Activated B cell treated with CpG ODN at 0.5 μM for 24 hours (primary cell): Measurements from ENCODE around the gene SHANK2. TPM values are rescaled to one million over a fixed set of nuclear protein-coding genes. Genes with fewer than 3 reads are reported as not detected.

Experiments used
- ATAC-seq: fragments of 200-7000 bp; cut with Tn5 transposase; one replicate; pipeline ENCODE4 v1.10.0; 2021; ENCODE audit warnings: low read depth, mild to moderate bottlenecking, moderate library complexity
- CTCF ChIA-PET: fragments of 350-600 bp; sonication (Branson Sonifier 250); formaldehyde crosslinking; loops from one replicate; lab custom pipeline; 2021; ENCODE audit warnings: antibody characterized with exemption; lab: Charles Lee
- POLR2A ChIA-PET: fragments of 350-600 bp; sonication (Branson Sonifier 250); formaldehyde crosslinking; loops from one replicate; lab custom pipeline; 2021; ENCODE audit warnings: antibody characterized with exemption; lab: Charles Lee
- DNase-seq: peaks from one replicate; pipeline ENCODE4 v3.0.0; 2022
- H3K27ac Mint-ChIP-seq: one replicate; pipeline ENCODE4 v1.8.0; 2020; ENCODE audit warnings: mixed read lengths
- H3K27me3 Mint-ChIP-seq: one replicate; pipeline ENCODE4 v1.8.0; 2021; ENCODE audit warnings: mixed read lengths
- H3K36me3 Mint-ChIP-seq: one replicate; pipeline ENCODE4 v1.8.0; 2021; ENCODE audit warnings: low read depth, mixed read lengths
- H3K4me1 Mint-ChIP-seq: one replicate; pipeline ENCODE4 v1.8.0; 2021; ENCODE audit warnings: mixed read lengths
- H3K4me3 Mint-ChIP-seq: one replicate; pipeline ENCODE4 v1.8.0; 2020; ENCODE audit warnings: mild to moderate bottlenecking, mixed read lengths
- H3K9me3 Mint-ChIP-seq: one replicate; pipeline ENCODE4 v1.8.0; 2020; ENCODE audit warnings: mixed read lengths
- CTCF ChIP-seq: fragments of 200-600 bp; IDR thresholded peaks from one replicate; pipeline ENCODE4 v1.8.0; 2022; ENCODE audit warnings: antibody characterized with exemption, mild to moderate bottlenecking
- intact Hi-C: fragments of 100-400 bp; cut with micrococcal nuclease; formaldehyde crosslinking; loops from one replicate; pipeline ENCODE4 v1.15.1; 2024
- total RNA-seq: library from RNA; stranded (reverse); gene quantifications from 2 replicates; pipeline ENCODE4 v1.2.3, GENCODE V29; 2022

Gene SHANK2
- 0.24 and 0.56 TPM in 2 replicates for total RNA-seq

GRCh38 chr11:71252269-71252769 lies at the start of gene SHANK2:
Gene SHANK2 (minus strand): TSS chr11:71252577. CDS start chr11:71147326, 105,251 bp downstream.
- no peak for TF ChIP-seq CTCF
- intact Hi-C loops: loop anchor here (5.0 to 10.0 kb wide), 2 partner anchors 172 to 200 kb away; partner anchors contain the start of gene NADSYN1
- Mint-ChIP-seq H3K4me3 (peak within 1 kb of the TSS; percentile 61), H3K9me3 (no peaks in the 10 kb centered on the region), H3K36me3 (no peaks in the 10 kb centered on the region), H3K4me1 (peaks cover 25% of the 10 kb centered on the region), H3K27me3 (peaks cover 52% of the 10 kb centered on the region), H3K27ac (no peak within 1 kb of the TSS)
- DNase-seq (no peak), ATAC-seq (no peak)
- CTCF ChIA-PET: interaction anchor here (1.0 kb wide), 1 partner anchor 165 kb away, joined by 3 read pairs; no protein-coding TSS in a partner anchor
- POLR2A ChIA-PET: no interaction called here

- POLR2A ChIA-PET: no interaction called here
- Mint-ChIP-seq H3K4me1 (no peaks in the 10 kb centered on the region), H3K27me3 (peaks cover 21% of the 10 kb centered on the region), H3K9me3 (no peaks in the 10 kb centered on the region), H3K36me3 (no peaks in the 10 kb centered on the region), H3K4me3 (no peak overlapping the region), H3K27ac (no peak overlapping the region)
- intact Hi-C loops: no loop called here
- CTCF ChIA-PET: no interaction called here
- no peak for TF ChIP-seq CTCF
- no peak for ATAC-seq
- no peak for DNase-seq
These were observed 49.6 kb upstream of the SHANK2 start for GRCh38 chr11:71301858-71302533.

GRCh38 chr11:71301046-71301857 lies 48.9 kb upstream of the SHANK2 start:
- no peak for TF ChIP-seq CTCF
- intact Hi-C loops: no loop called here
- CTCF ChIA-PET: no interaction called here
- Mint-ChIP-seq H3K4me1 (no peaks in the 10 kb centered on the region), H3K27ac (no peak overlapping the region), H3K27me3 (peaks cover 21% of the 10 kb centered on the region), H3K36me3 (no peaks in the 10 kb centered on the region), H3K9me3 (no peaks in the 10 kb centered on the region), H3K4me3 (no peak overlapping the region)
- ATAC-seq: no peak
- DNase-seq: no peak
- POLR2A ChIA-PET: no interaction called here

DNA sequence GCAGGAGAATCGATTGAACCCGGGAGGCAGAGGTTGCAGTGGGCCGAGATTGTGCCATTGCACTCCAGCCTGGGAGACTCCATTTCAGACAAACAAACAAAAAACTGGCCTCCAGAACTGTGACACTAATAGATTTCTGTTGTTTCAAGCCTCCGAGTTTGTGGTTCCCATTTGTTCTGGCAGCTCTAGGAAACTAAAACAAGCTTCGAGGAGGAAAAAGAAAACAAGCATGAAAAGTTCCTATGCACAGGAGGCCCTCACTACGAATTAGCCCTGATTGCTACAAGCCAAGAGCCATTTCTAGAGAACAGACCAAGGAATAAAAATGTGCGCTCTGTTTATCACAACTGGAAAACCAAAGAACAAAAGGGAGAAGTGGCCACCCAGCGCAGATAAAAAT lies 47.8 kb upstream of the SHANK2 start:
- ChIA-PET POLR2A (no interaction called here), CTCF (no interaction called here)
- DNase-seq: no peak
- ATAC-seq: no peak
- H3K9me3 Mint-ChIP-seq: no peaks in the 10 kb centered on the region
- peaks cover 25% of the 10 kb centered on the region for H3K27me3 Mint-ChIP-seq
- no peak overlapping the region for H3K27ac Mint-ChIP-seq
- H3K4me1 Mint-ChIP-seq: no peaks in the 10 kb centered on the region
- H3K4me3 Mint-ChIP-seq: no peak overlapping the region
- TF ChIP-seq CTCF: no peak
- H3K36me3 Mint-ChIP-seq: no peaks in the 10 kb centered on the region
- intact Hi-C loops: no loop called here

GRCh38 chr11:71298761-71299181 lies 46.4 kb upstream of the SHANK2 start:
- no peak overlapping the region for H3K27ac Mint-ChIP-seq
- H3K4me3 Mint-ChIP-seq: no peak overlapping the region
- ATAC-seq (no peak), DNase-seq (no peak)
- intact Hi-C loops: no loop called here
- no peaks in the 10 kb centered on the region for H3K36me3 Mint-ChIP-seq
- no peaks in the 10 kb centered on the region for H3K9me3 Mint-ChIP-seq
- ChIA-PET POLR2A (no interaction called here), CTCF (no interaction called here)
- H3K4me1 Mint-ChIP-seq: no peaks in the 10 kb centered on the region
- TF ChIP-seq CTCF: no peak
- peaks cover 32% of the 10 kb centered on the region for H3K27me3 Mint-ChIP-seq
